Fibroblast of skin of scalp (primary cell): Measurements from ENCODE around the gene KLHL11.

Source experiments
- DNase-seq: peaks from one replicate; pipeline ENCODE4 v3.0.0-alpha.2; 2013

Gene KLHL11

DNA sequence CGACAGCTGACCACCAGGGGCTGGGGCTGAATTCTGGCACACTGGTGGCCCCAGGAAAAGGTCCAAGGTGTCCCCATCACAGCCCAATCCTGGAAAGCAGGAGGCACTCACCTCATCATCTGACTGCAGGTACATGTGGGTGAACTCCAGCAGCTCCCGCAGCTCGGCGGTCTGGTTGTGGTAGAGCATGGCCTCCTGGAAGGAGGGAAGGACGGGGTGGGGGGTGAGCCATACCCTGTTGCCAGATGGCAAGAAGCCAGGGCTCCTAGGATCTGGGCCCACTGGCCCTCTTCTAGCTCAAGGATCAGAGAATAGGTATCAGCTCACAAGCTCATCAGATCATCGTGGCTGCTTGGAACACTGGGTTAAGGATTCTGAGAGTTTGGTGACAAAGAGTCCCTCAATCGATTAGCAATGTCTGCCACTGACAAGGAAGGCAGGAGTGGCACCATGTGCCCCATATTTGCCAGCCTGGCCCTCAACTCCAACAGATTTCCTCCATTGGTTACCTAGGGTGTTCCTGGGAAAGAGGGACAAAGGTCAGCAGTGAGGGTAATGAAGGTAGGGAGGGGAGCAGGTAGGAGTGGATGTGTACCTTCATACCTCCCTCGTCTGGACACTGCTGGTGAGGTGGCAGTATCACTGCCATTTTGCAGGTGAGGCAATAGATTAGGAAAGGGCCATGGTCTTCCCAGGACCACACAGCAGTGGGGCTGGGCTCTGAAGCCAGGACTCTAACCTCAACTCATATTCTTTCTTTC, 58.4 kb downstream of the KLHL11 start:
- DNase-seq = no peak
